Neural cell (in vitro differentiated cells): ENCODE results near the gene C17orf78. TPM values are rescaled to one million over a fixed set of nuclear protein-coding genes. Genes with fewer than 3 reads are reported as not detected.

Experiments
- polyA plus RNA-seq: library from polyadenylated mRNA; depleted of rRNA; stranded (reverse); fragments of >200 nt; gene quantifications from 2 replicates; pipeline ENCODE4 v1.2.3, GENCODE V29; 2014

The C17orf78 gene
- polyA plus RNA-seq, 1 donor from 2014 or later = not detected

Other genes with a start within 250 kb of the C17orf78 start
- 38.4 and 41.7 TPM in 2 replicates for gene ACACA, start 30.9 kb downstream of the C17orf78 start, polyA plus RNA-seq
- 23.5 and 32.0 TPM in 2 replicates for gene TADA2A, start 30.9 kb downstream of the C17orf78 start, polyA plus RNA-seq
- gene DUSP14, start 113.9 kb downstream of the C17orf78 start, polyA plus RNA-seq = 19.7 and 20.9 TPM in 2 replicates
- gene SYNRG, start 233.4 kb downstream of the C17orf78 start, polyA plus RNA-seq = 16.1 and 20.5 TPM in 2 replicates